Measurements from ENCODE around the gene CCT3.

GRCh38 chr1:156378557-156378956, 40.5 kb upstream of the CCT3 start:
- TF ChIP-seq CTCF (IDR thresholded peaks at IDR 0.05) (no peak), POLR2A (IDR thresholded peaks at IDR 0.05) (no peak)

Data from esophagus squamous epithelium (tissue), 4 donors.